ENCODE results near the gene HSP90B1. TPM values are rescaled to one million over a fixed set of nuclear protein-coding genes. Genes with fewer than 3 reads are reported as not detected.

HSP90B1 gene
- total and polyA plus RNA-seq, 10 of the 15 experiments (the other 5 are each of a cell fraction or from before 2014, with no cell fraction given): 254 to 968 (median 560) TPM

- TF ChIP-seq TCF3 (IDR thresholded peaks at IDR 0.05; ENCODE audit: borderline replicate concordance, insufficient read depth, low read depth, low read length) (no peak), SMARCA5 (IDR thresholded peaks at IDR 0.05) (no peak), RBBP5 (conservative IDR thresholded peaks at IDR 0.05) (no peak), PAX5 (IDR thresholded peaks at IDR 0.05; ENCODE audit: borderline replicate concordance, low read depth, low read length) (no peak), ZBTB4 (CRISPR knock-in tag; IDR thresholded peaks at IDR 0.05) (no peak)
- no peak for FAIRE-seq
- Histone ChIP-seq H3K4me1 (ENCODE audit: control insufficient read depth, insufficient read depth, low read length) (no peaks in the 10 kb centered on the region), H2AFZ (ENCODE audit: control insufficient read depth, low read depth, low read length) (no peak overlapping the region), H3K27me3 (replicated peaks in 1 of 2; ENCODE audit: control insufficient read depth in 2 of 2, insufficient read depth in 2 of 2, low read length in 1 of 2) (no peaks in the 10 kb centered on the region), H3K36me3 (ENCODE audit: control insufficient read depth in 2 of 2, insufficient read depth in 2 of 2, low read length in 1 of 2) (no peaks in the 10 kb centered on the region), H3K79me2 (ENCODE audit: control insufficient read depth, insufficient read depth, low read length) (no peaks in the 10 kb centered on the region), H4K20me1 (ENCODE audit: control insufficient read depth, insufficient read depth) (no peaks in the 10 kb centered on the region), H3K9me3 (replicated peaks; ENCODE audit: control insufficient read depth, insufficient read depth, low read length) (no peaks in the 10 kb centered on the region), H3K4me2 (ENCODE audit: control insufficient read depth, insufficient read depth) (no peak overlapping the region), H3K9ac (ENCODE audit: control insufficient read depth, insufficient read depth, low read length) (no peak overlapping the region), H3K27ac (ENCODE audit: control insufficient read depth, insufficient read depth) (no peak overlapping the region), H3K4me3 (no peak overlapping the region)
- BruUV-seq (replicated peaks): no TSS peak
- no peak for ATAC-seq
- ChIA-PET CTCF (interaction anchor here (0.6 to 1.9 kb wide), 4 partner anchors 10 to 128 kb away, joined by 3 to 6 read pairs (median 4); no protein-coding TSS in a partner anchor), SMC1A (ENCODE audit: uncharacterized antibody, unreplicated experiment) (interaction anchor here (0.9 to 1.8 kb wide), 2 partner anchors 16 to 111 kb away, joined by 3 to 4 read pairs; no protein-coding TSS in a partner anchor), RAD21 (ENCODE audit: unreplicated experiment) (interaction anchor here (1.0 kb wide), 1 partner anchor 112 kb away, joined by 4 read pairs; no protein-coding TSS in a partner anchor), POLR2A (interaction anchor here (0.5 kb wide), 1 partner anchor 38 kb away, joined by 4 read pairs; no protein-coding TSS in a partner anchor)
- WGBS (ENCODE audit: insufficient coverage, insufficient replicate concordance, low lambda C conversion rate, missing lambda C conversion rate): 56% methylated on average over 16 of the region's 16 CpGs
- intact Hi-C loops (cut with micrococcal nuclease; ENCODE audit: unreplicated experiment): loop anchor here (10.0 kb wide), 1 partner anchor 107 kb away; no protein-coding TSS in a partner anchor
- in situ Hi-C loops (cut with MboI): no loop called here
- no peak for DNase-seq (ENCODE audit: low read depth, low spot score)
These were observed 67.2 kb downstream of the HSP90B1 start for GRCh38 chr12:103997286-103997900.

Other genes starting within 250 kb of the HSP90B1 start
- gene NT5DC3, start 89.2 kb upstream of the HSP90B1 start, total RNA-seq (2014; rRNA removed): 8.1 and 9.8 TPM in 2 replicates
- gene NT5DC3, start 89.2 kb upstream of the HSP90B1 start, total RNA-seq (2014; rRNA removed; fragmentation: Illumina TruSeq; extraction: Trizol): 7.3 and 8.2 TPM in 2 replicates
- 10.0 and 10.1 TPM in 2 replicates for gene NT5DC3, start 89.2 kb upstream of the HSP90B1 start, total RNA-seq (2021)
- gene NT5DC3, start 89.2 kb upstream of the HSP90B1 start, polyA plus RNA-seq (2011; rRNA removed): 2.5 and 2.6 TPM in 2 replicates
- gene NT5DC3, start 89.2 kb upstream of the HSP90B1 start, polyA plus RNA-seq (2014; fragmentation: Illumina TruSeq; extraction: Trizol): 4.2 and 5.2 TPM in 2 replicates
- 10 to 100 TPM in 1 of 2 experiments, 1 to 10 TPM in 1; 2.0 to 12.4 TPM for gene NT5DC3, start 89.2 kb upstream of the HSP90B1 start, polyA plus RNA-seq (2014; fragmentation: Nextera tagmentation; extraction: Ambion mirVana)
- gene NT5DC3, start 89.2 kb upstream of the HSP90B1 start, polyA plus RNA-seq (2014; rRNA removed): 5.1 and 5.4 TPM in 2 replicates
- gene NT5DC3, start 89.2 kb upstream of the HSP90B1 start, polyA plus RNA-seq (2016; fragmentation: Nextera tagmentation; extraction: Ambion mirVana): 1 to 10 TPM; 4.8 to 6.6 TPM
- 47.5 and 57.8 TPM in 2 replicates for gene TDG, start 35.5 kb downstream of the HSP90B1 start, total RNA-seq (2014; rRNA removed)
- 53.7 and 56.3 TPM in 2 replicates for gene TDG, start 35.5 kb downstream of the HSP90B1 start, total RNA-seq (2014; rRNA removed; fragmentation: Illumina TruSeq; extraction: Trizol)
- 46.7 and 51.9 TPM in 2 replicates for gene TDG, start 35.5 kb downstream of the HSP90B1 start, total RNA-seq (2021)
- 47.5 and 72.3 TPM in 2 replicates for gene TDG, start 35.5 kb downstream of the HSP90B1 start, polyA plus RNA-seq (2011; rRNA removed)
- gene TDG, start 35.5 kb downstream of the HSP90B1 start, polyA plus RNA-seq (2014; fragmentation: Illumina TruSeq; extraction: Trizol): 63.6 and 70.5 TPM in 2 replicates
- gene TDG, start 35.5 kb downstream of the HSP90B1 start, polyA plus RNA-seq (2014; fragmentation: Nextera tagmentation; extraction: Ambion mirVana): 10 to 100 TPM; 29.7 to 33.7 TPM
- 44.0 and 50.5 TPM in 2 replicates for gene TDG, start 35.5 kb downstream of the HSP90B1 start, polyA plus RNA-seq (2014; rRNA removed)
- 10 to 100 TPM; 63.2 to 68.8 TPM for gene TDG, start 35.5 kb downstream of the HSP90B1 start, polyA plus RNA-seq (2016; fragmentation: Nextera tagmentation; extraction: Ambion mirVana)
- 0.27 and 0.28 TPM in 2 replicates for gene GLT8D2, start 119.8 kb downstream of the HSP90B1 start, total RNA-seq (2014; rRNA removed)
- 0.28 TPM in 1 of 2 replicates, not detected in the other for gene GLT8D2, start 119.8 kb downstream of the HSP90B1 start, total RNA-seq (2014; rRNA removed; fragmentation: Illumina TruSeq; extraction: Trizol)
- 0.13 and 0.41 TPM in 2 replicates for gene GLT8D2, start 119.8 kb downstream of the HSP90B1 start, total RNA-seq (2021)
- 0.20 and 0.23 TPM in 2 replicates for gene GLT8D2, start 119.8 kb downstream of the HSP90B1 start, polyA plus RNA-seq (2011; rRNA removed)
- 0.37 TPM in 1 of 2 replicates, not detected in the other for gene GLT8D2, start 119.8 kb downstream of the HSP90B1 start, polyA plus RNA-seq (2014; fragmentation: Illumina TruSeq; extraction: Trizol)
- gene GLT8D2, start 119.8 kb downstream of the HSP90B1 start, polyA plus RNA-seq (2014; fragmentation: Nextera tagmentation; extraction: Ambion mirVana): under 1 TPM; 0.31 to 0.37 TPM
- 0.06 and 0.19 TPM in 2 replicates for gene GLT8D2, start 119.8 kb downstream of the HSP90B1 start, polyA plus RNA-seq (2014; rRNA removed)
- gene GLT8D2, start 119.8 kb downstream of the HSP90B1 start, polyA plus RNA-seq (2016; fragmentation: Nextera tagmentation; extraction: Ambion mirVana): under 1 TPM; 0.60 to 0.80 TPM
- gene HCFC2, start 134.1 kb downstream of the HSP90B1 start, total RNA-seq (2014; rRNA removed): 8.9 and 9.0 TPM in 2 replicates
- 9.5 TPM in 2 replicates for gene HCFC2, start 134.1 kb downstream of the HSP90B1 start, total RNA-seq (2014; rRNA removed; fragmentation: Illumina TruSeq; extraction: Trizol)
- 9.2 and 9.4 TPM in 2 replicates for gene HCFC2, start 134.1 kb downstream of the HSP90B1 start, total RNA-seq (2021)
- 14.2 and 19.1 TPM in 2 replicates for gene HCFC2, start 134.1 kb downstream of the HSP90B1 start, polyA plus RNA-seq (2011; rRNA removed)
- 7.6 and 8.6 TPM in 2 replicates for gene HCFC2, start 134.1 kb downstream of the HSP90B1 start, polyA plus RNA-seq (2014; fragmentation: Illumina TruSeq; extraction: Trizol)
- gene HCFC2, start 134.1 kb downstream of the HSP90B1 start, polyA plus RNA-seq (2014; fragmentation: Nextera tagmentation; extraction: Ambion mirVana): 1 to 10 TPM; 1.8 to 3.8 TPM
- gene HCFC2, start 134.1 kb downstream of the HSP90B1 start, polyA plus RNA-seq (2014; rRNA removed): 5.7 and 9.1 TPM in 2 replicates
- 10 to 100 TPM; 11.8 to 13.1 TPM for gene HCFC2, start 134.1 kb downstream of the HSP90B1 start, polyA plus RNA-seq (2016; fragmentation: Nextera tagmentation; extraction: Ambion mirVana)
- 13.8 and 15.3 TPM in 2 replicates for gene NFYB, start 207.8 kb downstream of the HSP90B1 start, total RNA-seq (2014; rRNA removed)
- gene NFYB, start 207.8 kb downstream of the HSP90B1 start, total RNA-seq (2014; rRNA removed; fragmentation: Illumina TruSeq; extraction: Trizol): 25.1 and 26.9 TPM in 2 replicates
- gene NFYB, start 207.8 kb downstream of the HSP90B1 start, total RNA-seq (2021): 18.4 and 20.3 TPM in 2 replicates
- 28.8 and 57.3 TPM in 2 replicates for gene NFYB, start 207.8 kb downstream of the HSP90B1 start, polyA plus RNA-seq (2011; rRNA removed)
- gene NFYB, start 207.8 kb downstream of the HSP90B1 start, polyA plus RNA-seq (2014; fragmentation: Illumina TruSeq; extraction: Trizol): 34.0 and 43.3 TPM in 2 replicates
- 10 to 100 TPM; 27.5 to 42.3 TPM for gene NFYB, start 207.8 kb downstream of the HSP90B1 start, polyA plus RNA-seq (2014; fragmentation: Nextera tagmentation; extraction: Ambion mirVana)
- gene NFYB, start 207.8 kb downstream of the HSP90B1 start, polyA plus RNA-seq (2014; rRNA removed): 21.6 and 21.8 TPM in 2 replicates
- 10 to 100 TPM; 29.3 to 29.9 TPM for gene NFYB, start 207.8 kb downstream of the HSP90B1 start, polyA plus RNA-seq (2016; fragmentation: Nextera tagmentation; extraction: Ambion mirVana)